CD14-positive monocyte (primary cell): Measurements from ENCODE around the gene SESN3. TPM values are rescaled to one million over a fixed set of nuclear protein-coding genes. Genes with fewer than 3 reads are reported as not detected.

ENCODE experiments used
- DNase-seq, 3 donors: peaks; one replicate each; pipeline ENCODE4 v3.0.0-alpha.2; 2011 to 2022
- H2AFZ ChIP-seq: 2 replicates; pipeline ENCODE4 v1.6.0; 2012; ENCODE audit warnings: mild to moderate bottlenecking, low read depth, low read length, inconsistent platforms; ENCODE audit not compliant: insufficient read depth, poor library complexity, severe bottlenecking
- H3K27ac ChIP-seq, 2 donors: 1 replicate in 1 of 2; 2 replicates in 1 of 2; pipeline ENCODE4 v1.5.1; 2012 to 2013; ENCODE audit warnings: low read length in 2 of 2, control low read depth in 1 of 2, inconsistent platforms in 1 of 2, low read depth in 1 of 2, mild to moderate bottlenecking in 1 of 2
- H3K27me3 ChIP-seq, 2 donors: one replicate each; pipeline versions ENCODE4 v1.6.0 to v1.6.1; 2011 to 2013; ENCODE audit warnings: low read length in 2 of 2; ENCODE audit not compliant: control insufficient read depth in 2 of 2, insufficient read depth in 2 of 2
- H3K36me3 ChIP-seq, 2 donors: replicated peaks in 1 of 2; 1 replicate in 1 of 2; 2 replicates in 1 of 2; pipeline versions ENCODE4 v1.5.1 to v1.6.1; 2012 to 2013; ENCODE audit warnings: low read length in 2 of 2, control low read depth in 1 of 2, inconsistent platforms in 1 of 2, mild to moderate bottlenecking in 1 of 2; ENCODE audit not compliant: insufficient read depth in 2 of 2, control insufficient read depth in 1 of 2
- H3K4me1 ChIP-seq, 2 donors: 1 replicate in 1 of 2; 2 replicates in 1 of 2; pipeline versions ENCODE4 v1.5.1 to v1.6.1; 2012 to 2013; ENCODE audit warnings: low read length in 2 of 2, control low read depth in 1 of 2, inconsistent platforms in 1 of 2, mild to moderate bottlenecking in 1 of 2, moderate library complexity in 1 of 2; ENCODE audit not compliant: insufficient read depth in 2 of 2, control insufficient read depth in 1 of 2
- H3K4me2 ChIP-seq: replicated peaks from 2 replicates; pipeline ENCODE3; 2012; ENCODE audit warnings: low read length, moderate library complexity, mild to moderate bottlenecking; ENCODE audit not compliant: poor library complexity, severe bottlenecking; ENCODE audit errors: extremely low read depth
- H3K4me3 ChIP-seq, 3 experiments: fragments of 200-600 bp in 1 of 3; sonication (generic) in 1 of 3; replicated peaks in 1 of 3; 1 replicate in 2 of 3; 2 replicates in 1 of 3; pipeline ENCODE4 v1.5.1; 2011 to 2013; ENCODE audit warnings: low read length in 3 of 3, mild to moderate bottlenecking in 3 of 3, control low read depth in 2 of 3, low read depth in 2 of 3, inconsistent platforms in 1 of 3, moderate library complexity in 1 of 3
- H3K79me2 ChIP-seq: 2 replicates; pipeline ENCODE4 v1.6.0; 2012; ENCODE audit warnings: mild to moderate bottlenecking, control low read depth, inconsistent platforms, low read length, moderate library complexity; ENCODE audit not compliant: insufficient read depth
- H3K9ac ChIP-seq: 2 replicates; pipeline ENCODE4 v1.6.0; 2017; ENCODE audit warnings: low read length, mild to moderate bottlenecking; ENCODE audit not compliant: insufficient read depth, poor library complexity, severe bottlenecking
- H3K9me3 ChIP-seq, 2 donors: replicated peaks in 1 of 2; 1 replicate in 1 of 2; 2 replicates in 1 of 2; pipeline versions ENCODE4 v1.5.1 to v1.6.1; 2012 to 2013; ENCODE audit warnings: low read length in 2 of 2, control low read depth in 1 of 2; ENCODE audit not compliant: control insufficient read depth in 1 of 2, insufficient read depth in 1 of 2
- H4K20me1 ChIP-seq: 2 replicates; pipeline ENCODE4 v1.6.0; 2012; ENCODE audit warnings: mild to moderate bottlenecking, low read length, control low read depth, moderate library complexity; ENCODE audit not compliant: insufficient read depth
- H3K27ac Mint-ChIP-seq, 7 donors: one replicate each; pipeline ENCODE4 v1.8.0; 2020; ENCODE audit warnings: mild to moderate bottlenecking in 7 of 7, mixed read lengths in 7 of 7, moderate library complexity in 6 of 7, inconsistent platforms in 2 of 7
- H3K27me3 Mint-ChIP-seq, 3 donors: one replicate each; pipeline ENCODE4 v1.8.0; 2021 to 2022; ENCODE audit warnings: low read depth in 3 of 3, mild to moderate bottlenecking in 3 of 3, mixed read lengths in 3 of 3, moderate library complexity in 3 of 3, inconsistent platforms in 1 of 3
- H3K36me3 Mint-ChIP-seq, 2 donors: one replicate each; pipeline ENCODE4 v1.8.0; 2020; ENCODE audit warnings: mixed read lengths in 2 of 2, inconsistent platforms in 1 of 2, mild to moderate bottlenecking in 1 of 2
- H3K4me1 Mint-ChIP-seq: one replicate; pipeline ENCODE4 v1.8.0; 2020; ENCODE audit warnings: mild to moderate bottlenecking, mixed read lengths
- H3K4me3 Mint-ChIP-seq, 2 donors: one replicate each; pipeline ENCODE4 v1.8.0; 2020; ENCODE audit warnings: mild to moderate bottlenecking in 2 of 2, mixed read lengths in 2 of 2, moderate library complexity in 1 of 2
- H3K9me3 Mint-ChIP-seq, 7 donors: one replicate each; pipeline ENCODE4 v1.8.0; 2020 to 2022; ENCODE audit warnings: mixed read lengths in 7 of 7, mild to moderate bottlenecking in 6 of 7, moderate library complexity in 6 of 7, inconsistent platforms in 2 of 7
- WGBS: methylation state at CpG from one replicate; pipeline ENCODE4 v1.1.5; 2013; ENCODE audit warnings: missing lambda C conversion rate; ENCODE audit not compliant: insufficient coverage; 5-methylcytosine and 5-hydroxymethylcytosine counted together
- intact Hi-C, 2 donors: fragments of 100-400 bp; cut with micrococcal nuclease; formaldehyde crosslinking; loops; one replicate each; pipeline versions ENCODE4 v1.15.0 to v1.15.1; 2023
- polyA plus RNA-seq, 3 donors: library from polyadenylated mRNA; depleted of rRNA in 1 of 3; unstranded in 2 of 3; stranded (reverse) in 1 of 3; fragments of 300-500 nt in 2 of 3; fragments of >200 nt in 1 of 3; fragmentation: Illumina TruSeq in 2 of 3; gene quantifications; 1 replicate in 2 of 3; 2 replicates in 1 of 3; pipeline ENCODE4 v1.2.3, GENCODE V29; 2012 to 2021
- TF ChIP-seq, protein P1 (sequence below): fragments of 200-600 bp; IDR thresholded peaks from one replicate; pipeline ENCODE4 v1.8.0; 2022; ENCODE audit warnings: antibody characterized with exemption, mild to moderate bottlenecking

SESN3 gene
- polyA plus RNA-seq, 3 donors = 1.1 to 7.4 (median 1.4) TPM

DNA sequence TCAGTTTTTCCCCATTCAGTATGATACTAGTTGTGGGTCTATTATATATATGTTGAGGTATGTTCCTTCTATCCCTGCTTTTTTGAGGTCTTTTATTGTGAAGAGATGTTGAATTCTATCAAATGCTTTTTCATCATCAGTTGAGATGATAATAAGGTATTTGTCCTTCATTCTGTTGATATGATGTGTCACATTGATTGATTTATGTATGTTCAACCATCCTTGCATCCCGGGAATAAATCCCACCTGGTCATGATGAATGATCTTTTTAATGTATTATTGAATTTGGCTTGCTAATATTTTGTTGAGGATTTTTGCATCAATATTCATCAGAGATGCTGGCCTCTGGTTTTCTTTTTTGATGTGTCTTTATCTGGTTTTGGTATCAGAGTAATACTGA is 115.4 kb downstream of the SESN3 start:
- no peak for DNase-seq
- WGBS = no CpG with 5 or more reads among the region's 1 CpG
- Mint-ChIP-seq H3K27ac (no peak overlapping the region), H3K36me3 (no peaks in the 10 kb centered on the region), H3K9me3 (peaks cover 0 to 3% (median 2%) of the 10 kb centered on the region in 7 donors), H3K4me1 (no peaks in the 10 kb centered on the region), H3K4me3 (no peak overlapping the region), H3K27me3 (peaks cover 0 to 1% (median 0%) of the 10 kb centered on the region in 3 donors)
- H4K20me1 ChIP-seq = no peaks in the 10 kb centered on the region
- H3K36me3 ChIP-seq = no peaks in the 10 kb centered on the region
- H3K79me2 ChIP-seq = no peaks in the 10 kb centered on the region
- H3K4me2 ChIP-seq = no peak overlapping the region
- no peaks in the 10 kb centered on the region for H3K9me3 ChIP-seq
- TF ChIP-seq, protein P1, sequence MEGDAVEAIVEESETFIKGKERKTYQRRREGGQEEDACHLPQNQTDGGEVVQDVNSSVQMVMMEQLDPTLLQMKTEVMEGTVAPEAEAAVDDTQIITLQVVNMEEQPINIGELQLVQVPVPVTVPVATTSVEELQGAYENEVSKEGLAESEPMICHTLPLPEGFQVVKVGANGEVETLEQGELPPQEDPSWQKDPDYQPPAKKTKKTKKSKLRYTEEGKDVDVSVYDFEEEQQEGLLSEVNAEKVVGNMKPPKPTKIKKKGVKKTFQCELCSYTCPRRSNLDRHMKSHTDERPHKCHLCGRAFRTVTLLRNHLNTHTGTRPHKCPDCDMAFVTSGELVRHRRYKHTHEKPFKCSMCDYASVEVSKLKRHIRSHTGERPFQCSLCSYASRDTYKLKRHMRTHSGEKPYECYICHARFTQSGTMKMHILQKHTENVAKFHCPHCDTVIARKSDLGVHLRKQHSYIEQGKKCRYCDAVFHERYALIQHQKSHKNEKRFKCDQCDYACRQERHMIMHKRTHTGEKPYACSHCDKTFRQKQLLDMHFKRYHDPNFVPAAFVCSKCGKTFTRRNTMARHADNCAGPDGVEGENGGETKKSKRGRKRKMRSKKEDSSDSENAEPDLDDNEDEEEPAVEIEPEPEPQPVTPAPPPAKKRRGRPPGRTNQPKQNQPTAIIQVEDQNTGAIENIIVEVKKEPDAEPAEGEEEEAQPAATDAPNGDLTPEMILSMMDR = no peak
- H3K27ac ChIP-seq = no peak overlapping the region
- no peaks in the 10 kb centered on the region for H3K4me1 ChIP-seq
- H2AFZ ChIP-seq = no peak overlapping the region
- no peak overlapping the region for H3K4me3 ChIP-seq
- intact Hi-C loops = no loop called here
- H3K27me3 ChIP-seq = no peaks in the 10 kb centered on the region
- H3K9ac ChIP-seq = no peak overlapping the region

Other genes starting within 250 kb of the SESN3 start
- gene KDM4E, start 205.9 kb downstream of the SESN3 start, polyA plus RNA-seq = not detected
- gene KDM4F, start 181.8 kb downstream of the SESN3 start, polyA plus RNA-seq = not detected
- gene SRSF8, start 164.3 kb downstream of the SESN3 start, polyA plus RNA-seq = 10 to 100 TPM in 2 of 3 donors, 1 to 10 TPM in 1; 9.3 to 24.9 (median 24.4) TPM
- 1 to 10 TPM; 1.3 to 3.4 (median 3.2) TPM for gene ENDOD1, start 141.4 kb downstream of the SESN3 start, polyA plus RNA-seq